Measurements from ENCODE around the gene RAD21L1.
A peak's percentile ranks its signal among the peaks of the same experiment; 100 is the strongest.
"Not testable (repeated sequence)": the region's sequence is repeated elsewhere in the genome, so short reads cannot be mapped to it uniquely, and the experiment has no call there.

The RAD21L1 gene

GRCh38 chr20:1202762-1203504 is 22.9 kb upstream of the RAD21L1 start, which contains the start of gene C20orf202:
C20orf202 (plus strand) TSS chr20:1203454; CDS start chr20:1203586, 132 bp downstream.
- DNase-seq, result no peak

DNA sequence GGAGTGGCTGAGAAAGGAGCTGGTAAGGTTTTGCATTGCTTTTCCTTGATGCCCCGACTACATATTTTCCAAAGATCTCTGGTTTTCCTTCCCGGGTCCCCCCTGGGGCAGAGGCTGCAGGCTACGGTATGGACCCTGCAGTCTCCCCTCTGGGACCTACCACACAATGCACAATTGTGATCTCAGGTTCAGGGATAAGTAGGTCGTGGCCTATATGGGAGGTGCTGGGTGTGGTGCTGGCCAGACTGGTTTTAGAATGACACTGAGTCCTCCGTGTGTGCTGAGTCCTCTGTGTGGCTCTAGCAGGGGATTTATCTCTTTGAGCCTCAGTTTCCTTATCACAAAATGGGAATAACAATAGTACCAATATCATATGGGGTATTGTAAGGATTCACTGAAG is 22.2 kb upstream of the RAD21L1 start:
- no peak for DNase-seq

GRCh38 chr20:1204113-1204512 is 21.7 kb upstream of the RAD21L1 start:
- DNase-seq, result no peak

GRCh38 chr20:1204576-1204975 is 21.3 kb upstream of the RAD21L1 start:
- DNase-seq, result no peak

- no peak for DNase-seq
Observed at GRCh38 chr20:1205802-1206201, 20.0 kb upstream of the RAD21L1 start.

- DNase-seq, result no peak
Observed at GRCh38 chr20:1206366-1207148, 19.3 kb upstream of the RAD21L1 start.

- DNase-seq, result no peak
Observed at GRCh38 chr20:1207293-1207878, 18.5 kb upstream of the RAD21L1 start.

GRCh38 chr20:1209447-1210387 is 16.1 kb upstream of the RAD21L1 start:
- DNase-seq, result no peak

GRCh38 chr20:1210501-1210900 is 15.3 kb upstream of the RAD21L1 start:
- no peak for DNase-seq

GRCh38 chr20:1212023-1212422 is 13.8 kb upstream of the RAD21L1 start:
- no peak for DNase-seq

DNA sequence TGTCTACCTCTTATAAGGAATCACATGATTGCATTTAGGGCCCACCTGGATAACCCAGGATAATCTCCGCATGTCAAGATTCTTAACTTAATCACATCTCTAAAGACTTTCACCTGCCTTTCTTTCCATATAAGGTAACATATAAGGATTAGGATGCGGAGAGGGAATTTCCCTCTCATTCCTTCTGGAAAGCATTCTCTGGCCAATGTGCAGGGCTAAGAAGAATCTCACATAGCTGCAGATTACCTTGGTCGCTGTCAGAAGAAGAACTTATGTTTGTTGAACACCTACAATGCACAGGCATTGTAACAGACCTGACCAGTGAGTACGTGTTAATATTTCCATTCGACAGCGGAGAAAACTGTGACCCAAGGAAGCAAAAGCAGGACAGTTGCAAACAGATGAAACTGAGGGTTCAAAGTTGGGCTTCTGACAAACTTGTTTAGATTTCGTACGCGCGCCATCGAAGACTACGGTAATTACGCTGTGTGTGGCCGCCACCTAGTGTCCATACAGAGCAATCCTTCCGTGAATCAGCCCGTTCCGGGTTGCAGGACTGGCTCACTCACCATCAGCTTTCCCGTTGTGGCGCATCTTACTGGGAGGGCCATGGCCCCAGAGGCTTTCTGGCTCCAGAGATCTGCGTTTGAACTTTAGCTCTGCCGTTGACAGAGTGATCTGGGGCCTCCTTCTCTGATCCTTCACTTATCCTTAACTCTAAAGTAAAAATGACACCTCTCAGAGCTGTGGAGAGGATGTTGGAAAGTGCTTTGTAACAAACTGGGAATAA is 13.0 kb upstream of the RAD21L1 start:
- DNase-seq, result peak; percentile 63 to 69

GRCh38 chr20:1214838-1215261 is 11.0 kb upstream of the RAD21L1 start:
- no peak for DNase-seq

DNA sequence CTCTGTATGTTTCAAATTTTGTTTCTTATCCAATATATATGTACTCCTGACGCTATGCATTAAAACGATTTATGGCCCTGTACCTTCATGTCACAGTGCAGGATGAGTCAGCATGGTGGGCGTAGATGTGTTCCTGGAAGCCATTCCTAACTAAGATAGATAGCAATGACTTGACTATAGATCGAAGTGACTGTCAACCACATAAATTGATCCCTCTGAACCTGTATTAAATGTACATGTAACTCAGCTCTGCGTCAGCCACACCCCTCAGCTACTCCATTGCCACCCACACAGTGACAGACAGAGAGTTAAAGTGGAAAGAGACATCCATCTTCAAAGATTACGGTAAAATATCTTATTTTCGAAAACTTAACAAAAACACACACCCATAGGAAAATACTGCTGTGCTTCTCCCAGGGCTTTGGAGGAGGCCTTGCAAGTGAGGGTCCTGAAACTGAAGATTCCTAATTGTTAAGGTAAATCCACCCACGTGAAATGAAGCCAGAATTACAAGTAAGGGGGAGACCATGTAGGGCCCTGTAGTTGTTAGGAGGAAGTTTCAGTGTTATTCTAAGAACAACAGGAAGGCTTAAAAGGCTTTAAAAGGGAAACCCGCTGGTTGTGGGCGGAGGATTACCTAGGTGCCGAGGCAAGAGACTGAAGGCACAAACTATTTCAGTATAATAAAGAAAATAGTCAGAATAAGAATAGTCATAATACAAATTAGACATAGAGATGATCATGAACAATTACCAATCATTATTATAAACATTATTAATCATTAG is 10.3 kb upstream of the RAD21L1 start:
- DNase-seq, result peak in 1 of 2 donors; percentile 25

DNA sequence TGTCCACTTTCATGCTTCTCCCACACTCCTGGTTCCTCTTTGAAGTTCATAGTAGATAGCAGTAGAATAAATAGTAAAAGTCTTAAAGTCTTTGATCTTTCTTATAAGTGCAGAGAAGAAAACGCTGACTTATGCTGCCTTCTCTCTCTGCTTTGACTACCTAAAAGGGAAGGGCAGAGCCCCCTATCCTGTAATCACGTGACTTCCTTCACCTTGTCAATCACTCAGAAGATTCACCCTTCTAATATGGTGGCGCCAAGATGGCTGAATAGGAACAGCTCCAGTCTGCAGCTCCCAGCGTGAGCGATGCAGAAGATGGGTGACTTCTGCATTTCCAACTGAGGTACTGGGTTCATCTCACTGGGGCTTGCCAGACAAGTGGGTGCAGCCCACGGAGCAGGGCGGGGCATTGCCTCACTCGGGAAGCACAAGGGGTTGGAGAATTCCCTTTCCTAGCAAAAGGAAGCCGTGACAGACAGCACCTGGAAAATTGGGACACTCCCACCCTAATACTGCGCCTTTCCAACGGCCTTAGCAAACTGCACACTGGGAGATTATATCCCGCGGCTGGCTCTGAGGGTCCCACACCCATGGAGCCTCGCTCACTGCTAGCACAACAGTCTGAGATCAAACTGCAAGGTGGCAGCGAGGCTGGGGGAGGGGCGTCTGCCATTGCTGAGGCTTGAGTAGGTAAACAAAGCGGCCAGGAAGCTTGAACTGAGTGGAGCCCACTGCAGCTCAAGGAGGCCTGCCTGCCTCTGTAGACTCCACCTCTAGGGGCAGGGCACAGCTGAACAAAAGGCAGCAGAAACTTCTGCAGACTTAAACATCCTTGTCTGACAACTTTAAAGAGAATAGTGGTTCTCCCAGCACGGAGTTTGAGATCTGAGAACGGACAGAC is 9.1 kb upstream of the RAD21L1 start:
- not testable (repeated sequence) for DNase-seq

DNA sequence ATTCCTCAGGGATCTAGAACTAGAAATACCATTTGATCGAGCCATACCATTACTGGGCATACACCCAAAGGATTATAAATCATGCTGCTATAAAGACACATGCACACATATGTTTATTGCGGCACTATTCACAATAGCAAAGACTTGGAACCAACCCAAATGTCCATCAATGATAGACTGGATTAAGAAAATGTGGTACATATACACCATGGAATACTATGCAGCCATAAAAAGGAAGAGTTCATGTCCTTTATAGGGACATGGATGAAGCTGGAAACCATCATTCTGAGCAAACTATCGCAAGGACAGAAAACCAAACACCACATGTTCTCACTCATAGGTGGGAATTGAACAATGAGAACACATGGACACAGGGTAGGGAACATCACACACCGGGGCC is 3.1 kb upstream of the RAD21L1 start:
- not testable (repeated sequence) for DNase-seq

DNA sequence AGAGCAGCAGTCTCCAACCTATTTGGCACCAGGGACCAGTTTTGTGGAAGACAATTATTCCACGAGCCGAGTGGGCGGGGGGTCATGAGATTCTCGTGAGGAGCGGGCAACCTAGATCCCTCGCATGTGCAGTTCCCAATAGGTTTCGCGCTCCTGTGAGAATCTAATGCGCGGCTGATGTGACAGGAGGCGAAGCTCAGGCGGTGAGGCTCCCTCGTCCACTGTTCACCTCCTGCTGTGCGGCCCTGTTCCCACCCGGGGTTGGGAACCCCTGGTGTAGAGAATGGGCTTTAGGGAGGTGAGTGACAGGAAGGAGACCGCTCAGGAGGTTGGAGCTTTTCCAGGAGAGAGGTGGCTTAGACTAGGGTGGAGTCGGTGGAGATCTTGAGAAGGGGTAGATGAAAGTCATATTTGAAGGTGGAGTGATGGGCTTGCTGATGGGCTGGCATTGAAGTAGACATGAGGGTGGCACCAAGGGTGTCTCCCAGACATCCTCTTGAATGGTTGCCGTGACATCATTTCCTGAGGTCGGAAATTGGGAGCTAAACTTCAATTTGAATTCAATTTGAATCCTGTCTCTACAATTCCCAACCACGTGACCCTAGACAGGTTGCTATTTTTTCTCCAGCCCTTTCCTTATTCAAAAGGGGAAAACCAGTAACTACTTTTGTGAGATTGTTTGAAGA is 1.5 kb upstream of the RAD21L1 start:
- no peak for DNase-seq

DNA sequence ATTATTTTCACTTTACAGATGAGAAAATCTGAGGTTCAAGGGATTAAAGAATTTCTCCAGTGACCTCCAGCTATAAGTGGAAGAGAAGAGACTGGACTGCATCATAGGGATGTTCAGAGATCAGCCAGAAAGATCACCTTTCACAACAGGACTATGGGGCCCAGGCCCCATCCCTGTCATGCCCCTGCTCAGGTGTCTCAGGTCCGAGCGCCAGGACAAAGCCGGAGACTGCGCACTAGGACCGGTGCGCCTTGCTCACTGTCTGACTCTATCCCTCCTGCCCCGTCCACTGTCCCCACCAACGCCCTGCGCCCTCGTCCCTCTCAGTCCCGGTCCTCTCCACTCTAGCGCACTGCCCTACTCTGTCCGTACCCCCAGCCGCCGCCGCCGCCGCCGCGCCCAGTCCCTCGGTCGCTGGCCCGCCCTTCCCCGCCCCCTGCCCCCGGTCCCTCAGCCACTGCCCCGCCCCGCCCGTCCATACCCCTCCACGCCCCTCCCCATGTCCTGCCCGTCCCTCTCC is 521 bp upstream of the RAD21L1 start:
- DNase-seq, result no peak

DNA sequence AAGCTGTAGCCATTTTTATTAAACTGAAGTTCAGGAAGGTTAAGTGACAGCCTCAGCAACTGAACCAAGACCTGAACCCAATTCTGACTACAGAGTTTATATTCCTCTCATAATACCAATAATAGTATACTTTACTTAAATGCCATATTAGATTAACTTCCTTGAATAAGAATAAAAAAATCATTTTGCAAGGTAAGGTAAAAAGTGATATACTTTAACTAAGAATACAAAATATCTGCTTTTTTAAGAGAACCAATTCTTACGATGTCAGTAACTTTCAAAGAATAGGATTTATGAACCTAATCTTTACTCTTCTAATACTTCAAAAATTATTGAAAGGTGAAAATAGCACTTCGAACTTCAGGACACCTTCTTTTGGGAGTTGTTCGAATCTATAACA is 3.7 kb downstream of the RAD21L1 start:
- no peak for DNase-seq
